ENCODE measurements around the gene AKT1.

Gene AKT1

DNA sequence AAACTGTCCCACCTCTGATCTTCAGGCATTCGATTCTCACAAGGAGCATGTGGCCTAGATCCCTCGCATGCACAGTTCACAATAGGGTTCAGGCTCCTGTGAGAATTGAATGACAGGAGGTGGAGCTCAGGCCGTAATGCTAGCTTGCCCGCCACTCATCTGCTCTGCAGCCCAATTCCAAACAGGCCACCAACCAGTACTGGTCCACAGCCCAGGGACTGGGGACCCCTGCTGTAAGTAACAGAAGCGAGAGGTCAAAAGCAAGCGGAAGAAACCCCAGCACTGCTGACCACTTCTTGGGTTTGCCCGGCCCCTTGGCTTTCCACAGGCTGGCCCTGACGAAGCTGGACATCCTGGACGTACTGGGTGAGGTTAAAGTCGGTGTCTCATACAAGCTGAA, 51.1 kb downstream of the AKT1 start:
- no peak for DNase-seq (ENCODE audit: extremely low read depth, low read depth)
- H3K4me3 ChIP-seq (replicated peaks; ENCODE audit: low read depth, low read length) = no peak overlapping the region
- no peak for TF ChIP-seq CTCF (IDR thresholded peaks at IDR 0.05; ENCODE audit: low read depth, low read length, missing control alignments)

DNA sequence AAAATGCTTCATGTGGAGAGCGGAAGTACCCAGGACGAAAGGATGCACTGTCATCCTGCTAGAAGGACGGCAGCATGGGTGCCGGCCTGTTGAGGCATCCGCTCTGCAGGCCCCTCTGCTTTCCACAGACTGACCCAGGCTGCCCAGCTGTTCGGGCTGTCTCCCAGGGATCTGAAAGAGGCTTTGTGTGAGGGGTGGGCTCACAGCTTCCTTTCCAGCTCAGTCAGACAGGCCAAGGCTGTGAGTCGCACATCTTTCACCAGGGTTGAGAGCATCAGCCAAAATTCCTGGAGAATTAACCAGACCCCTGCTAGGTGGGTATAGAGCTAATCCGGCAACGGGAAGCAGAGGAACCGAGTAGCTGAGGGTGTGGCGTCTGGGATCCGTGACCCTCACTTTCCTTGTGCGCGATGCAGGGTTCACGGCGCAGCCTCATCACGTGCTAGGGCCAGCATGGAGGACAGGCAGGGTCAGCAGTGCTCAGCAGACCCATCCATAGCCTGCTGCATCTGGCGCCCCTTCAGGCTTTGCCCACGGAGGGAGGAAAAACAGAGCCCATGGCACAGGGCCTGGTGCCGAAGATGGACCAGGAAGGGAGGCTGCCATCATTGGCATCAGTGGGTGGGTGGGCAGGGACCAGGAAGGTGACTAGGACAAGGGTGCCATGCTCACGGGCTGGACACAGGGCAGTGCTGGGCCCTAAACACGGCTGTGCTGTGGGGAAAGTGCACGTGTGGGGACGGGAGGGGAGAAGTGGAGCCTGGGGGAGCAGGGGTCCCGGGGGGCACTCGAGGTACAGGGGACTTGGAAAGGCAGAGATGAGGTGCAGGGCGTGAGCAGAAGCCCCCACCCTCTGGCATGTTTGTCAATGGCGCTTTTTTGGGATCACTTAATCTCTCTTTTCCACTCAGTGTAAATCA, 51.8 kb downstream of the AKT1 start:
- no peak for TF ChIP-seq CTCF (IDR thresholded peaks at IDR 0.05; ENCODE audit: low read depth, low read length, missing control alignments)
- no peak overlapping the region for H3K4me3 ChIP-seq (replicated peaks; ENCODE audit: low read depth, low read length)
- no peak for DNase-seq (ENCODE audit: extremely low read depth, low read depth)

GRCh38 chr14:104742586-104743455, 52.7 kb downstream of the AKT1 start:
- DNase-seq (ENCODE audit: extremely low read depth, low read depth) = no peak
- no peak overlapping the region for H3K4me3 ChIP-seq (replicated peaks; ENCODE audit: low read depth, low read length)
- no peak for TF ChIP-seq CTCF (IDR thresholded peaks at IDR 0.05; ENCODE audit: low read depth, low read length, missing control alignments)

DNA sequence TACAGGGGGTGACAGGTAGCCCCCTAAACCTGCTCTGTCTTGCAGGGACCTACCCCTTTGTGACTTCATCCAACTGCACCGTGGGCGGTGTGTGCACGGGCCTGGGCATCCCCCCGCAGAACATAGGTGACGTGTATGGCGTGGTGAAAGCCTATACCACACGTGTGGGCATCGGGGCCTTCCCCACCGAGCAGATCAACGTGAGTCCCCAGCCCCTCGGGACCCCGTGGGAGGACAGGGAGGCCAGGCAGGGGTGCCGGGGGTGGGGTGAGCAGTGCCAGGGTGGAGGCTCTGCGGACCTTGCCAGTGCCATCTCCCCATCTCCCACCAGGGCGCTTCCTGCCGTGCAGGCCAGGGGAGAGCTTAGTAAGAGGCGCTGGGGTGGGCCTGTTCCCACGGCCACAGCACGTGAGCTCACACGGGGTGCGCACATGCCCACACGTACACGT, 53.7 kb downstream of the AKT1 start:
- DNase-seq (ENCODE audit: extremely low read depth, low read depth) = no peak

DNA sequence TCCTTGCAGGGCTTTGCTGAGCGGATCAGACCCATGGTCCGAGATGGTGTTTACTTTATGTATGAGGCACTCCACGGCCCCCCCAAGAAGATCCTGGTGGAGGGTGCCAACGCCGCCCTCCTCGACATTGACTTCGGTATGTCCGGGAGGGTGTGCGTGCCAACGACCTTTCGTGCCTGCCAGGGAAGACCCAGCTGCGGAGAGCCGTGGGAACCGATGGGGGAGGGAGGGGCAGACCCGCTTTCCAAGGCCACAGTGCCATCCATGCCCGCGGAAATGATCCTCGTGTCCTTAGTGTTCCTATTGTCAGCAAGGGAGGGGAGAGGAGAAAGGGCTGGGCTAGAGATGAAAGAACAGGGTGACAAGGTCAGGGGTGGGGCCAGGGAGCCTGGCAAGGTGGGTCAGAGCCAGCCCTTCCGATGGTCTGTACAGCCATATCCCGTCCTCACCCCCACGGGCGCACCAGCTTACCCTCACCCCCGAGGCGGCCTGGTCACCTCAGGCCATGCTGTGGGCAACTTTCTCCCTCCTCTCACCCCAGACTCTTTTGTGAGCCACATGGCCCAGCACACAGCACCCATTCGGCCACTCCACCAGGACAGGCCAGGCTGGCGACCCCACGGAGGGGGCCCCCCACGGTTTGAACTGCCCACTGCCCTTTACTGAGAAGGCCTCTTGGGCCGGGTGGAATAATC, 54.3 kb downstream of the AKT1 start:
- DNase-seq (ENCODE audit: extremely low read depth, low read depth) = no peak
- H3K4me3 ChIP-seq (replicated peaks; ENCODE audit: low read depth, low read length) = no peak overlapping the region
- TF ChIP-seq CTCF (IDR thresholded peaks at IDR 0.05; ENCODE audit: low read depth, low read length, missing control alignments) = no peak

More for the DNA sequence above, 53.7 kb downstream of the AKT1 start:
- no peak overlapping the region for H3K4me3 ChIP-seq (replicated peaks; ENCODE audit: low read depth, low read length)
- no peak for TF ChIP-seq CTCF (IDR thresholded peaks at IDR 0.05; ENCODE audit: low read depth, low read length, missing control alignments)
